HepG2 (cell line): ENCODE data around the gene TNNI3. TPM values are rescaled to one million over a fixed set of nuclear protein-coding genes. Genes with fewer than 3 reads are reported as not detected.

Source experiments
- ARID2 ChIP-seq: sonication (generic); formaldehyde crosslinking; IDR thresholded peaks from 2 replicates; pipeline ENCODE4 v1.8.1; 2022; ENCODE audit warnings: mild to moderate bottlenecking, missing genetic modification reagents, borderline replicate concordance
- BATF2 ChIP-seq: sonication (generic); formaldehyde crosslinking; IDR thresholded peaks from 2 replicates; pipeline ENCODE4 v1.8.0; 2022; ENCODE audit warnings: mild to moderate bottlenecking, missing genetic modification reagents, moderate library complexity
- DNMT1 ChIP-seq: sonication (generic); formaldehyde crosslinking; IDR thresholded peaks from 2 replicates; pipeline ENCODE4 v1.5.1; 2020; ENCODE audit warnings: mild to moderate bottlenecking, missing genetic modification reagents
- ELF1 ChIP-seq: sonication (generic); formaldehyde crosslinking; IDR thresholded peaks from 2 replicates; pipeline ENCODE4 v1.4.0; 2020; ENCODE audit warnings: missing genetic modification reagents
- FOXC1 ChIP-seq: sonication (generic); formaldehyde crosslinking; IDR thresholded peaks from 2 replicates; pipeline ENCODE4 v1.8.0; 2022; ENCODE audit warnings: mild to moderate bottlenecking, missing genetic modification reagents, borderline replicate concordance
- HNF4A ChIP-seq: sonication (generic); formaldehyde crosslinking; IDR thresholded peaks from 2 replicates; pipeline ENCODE4 v1.4.0; 2020; ENCODE audit warnings: missing genetic modification reagents
- NFYC ChIP-seq: IDR thresholded peaks from 2 replicates; pipeline ENCODE4 v1.6.1; 2016; ENCODE audit warnings: missing genetic modification reagents, missing compliant biosample characterization
- PAF1 ChIP-seq: IDR thresholded peaks from 2 replicates; pipeline ENCODE4 v1.6.1; 2016; ENCODE audit warnings: missing genetic modification reagents, missing compliant biosample characterization
- U2AF2 ChIP-seq: fragments of 200-400 bp; formaldehyde crosslinking; IDR thresholded peaks from 2 replicates; pipeline ENCODE4 v1.6.1; 2017; ENCODE audit warnings: low read depth, mild to moderate bottlenecking, low read length
- ZNF230 ChIP-seq: sonication (generic); formaldehyde crosslinking; IDR thresholded peaks from 2 replicates; pipeline ENCODE4 v1.4.0; 2020; ENCODE audit warnings: mild to moderate bottlenecking, missing genetic modification reagents
- ZNF235 ChIP-seq: sonication (generic); formaldehyde crosslinking; IDR thresholded peaks from 2 replicates; pipeline ENCODE4 v1.8.1; 2023; ENCODE audit warnings: mild to moderate bottlenecking, missing genetic modification reagents, borderline replicate concordance
- ZNF296 ChIP-seq: sonication (generic); formaldehyde crosslinking; conservative IDR thresholded peaks from 2 replicates; pipeline ENCODE4 v1.5.0; 2020; ENCODE audit warnings: mild to moderate bottlenecking, missing genetic modification reagents
- polyA plus RNA-seq, 8 experiments: library from polyadenylated mRNA; depleted of rRNA in 3 of 8; stranded (reverse) in 7 of 8; unstranded in 1 of 8; fragments of >200 nt; fragmentation: Illumina TruSeq in 4 of 8; extraction: Trizol in 4 of 8; gene quantifications; 2 replicates each; pipeline versions ENCODE4 v1.2.1 to v1.2.3, GENCODE V29; 2011 to 2016; ENCODE audit warnings: low read depth in 4 of 8, missing spikeins in 1 of 8, mixed read lengths in 1 of 8; ENCODE audit not compliant: insufficient read depth in 1 of 8
- total RNA-seq, 5 experiments: library from RNA; depleted of rRNA; stranded (reverse); fragments of >200 nt; fragmentation: Illumina TruSeq; extraction: Trizol; gene quantifications; 2 replicates each; pipeline ENCODE4 v1.2.3, GENCODE V29; 2016; ENCODE audit warnings: low read depth in 1 of 5
- TF ChIP-seq, protein P1 (sequence below): sonication (generic); formaldehyde crosslinking; IDR thresholded peaks from 2 replicates; pipeline ENCODE4 v1.5.0; 2020; ENCODE audit warnings: missing genetic modification reagents, mild to moderate bottlenecking, borderline replicate concordance
- TF ChIP-seq, protein P2 (sequence below): sonication (generic); formaldehyde crosslinking; IDR thresholded peaks from 2 replicates; pipeline ENCODE4 v1.4.0; 2020; ENCODE audit warnings: mild to moderate bottlenecking, missing genetic modification reagents
- TF ChIP-seq, protein P3 (sequence below): sonication (generic); formaldehyde crosslinking; IDR thresholded peaks from 2 replicates; pipeline ENCODE4 v1.4.0; 2020; ENCODE audit warnings: low read depth, mild to moderate bottlenecking, missing genetic modification reagents
- TF ChIP-seq, protein P4 (sequence below): sonication (generic); formaldehyde crosslinking; IDR thresholded peaks from 2 replicates; pipeline ENCODE4 v1.5.0; 2020; ENCODE audit warnings: mild to moderate bottlenecking, missing genetic modification reagents
- TF ChIP-seq, protein P5 (sequence below): sonication (generic); formaldehyde crosslinking; IDR thresholded peaks from 2 replicates; pipeline ENCODE4 v1.8.0; 2022; ENCODE audit warnings: missing genetic modification reagents, mild to moderate bottlenecking, moderate library complexity, borderline replicate concordance
- TF ChIP-seq, protein P6 (sequence below): sonication (generic); formaldehyde crosslinking; IDR thresholded peaks from 2 replicates; pipeline ENCODE4 v1.5.1; 2020; ENCODE audit warnings: mild to moderate bottlenecking, missing genetic modification reagents, borderline replicate concordance

The TNNI3 gene
- total and polyA plus RNA-seq, 2 of the 13 experiments (the other 11 are each of a cell fraction or from before 2014, with no cell fraction given), result 3.5 to 3.7 TPM

- TF ChIP-seq, protein P1, sequence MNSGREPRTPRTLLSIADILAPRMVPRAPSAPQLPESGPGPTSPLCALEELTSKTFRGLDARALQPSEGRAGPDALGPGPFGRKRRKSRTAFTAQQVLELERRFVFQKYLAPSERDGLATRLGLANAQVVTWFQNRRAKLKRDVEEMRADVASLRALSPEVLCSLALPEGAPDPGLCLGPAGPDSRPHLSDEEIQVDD, result no peak; the same call in 1 of the 2 replicates
- TF ChIP-seq, protein P2, sequence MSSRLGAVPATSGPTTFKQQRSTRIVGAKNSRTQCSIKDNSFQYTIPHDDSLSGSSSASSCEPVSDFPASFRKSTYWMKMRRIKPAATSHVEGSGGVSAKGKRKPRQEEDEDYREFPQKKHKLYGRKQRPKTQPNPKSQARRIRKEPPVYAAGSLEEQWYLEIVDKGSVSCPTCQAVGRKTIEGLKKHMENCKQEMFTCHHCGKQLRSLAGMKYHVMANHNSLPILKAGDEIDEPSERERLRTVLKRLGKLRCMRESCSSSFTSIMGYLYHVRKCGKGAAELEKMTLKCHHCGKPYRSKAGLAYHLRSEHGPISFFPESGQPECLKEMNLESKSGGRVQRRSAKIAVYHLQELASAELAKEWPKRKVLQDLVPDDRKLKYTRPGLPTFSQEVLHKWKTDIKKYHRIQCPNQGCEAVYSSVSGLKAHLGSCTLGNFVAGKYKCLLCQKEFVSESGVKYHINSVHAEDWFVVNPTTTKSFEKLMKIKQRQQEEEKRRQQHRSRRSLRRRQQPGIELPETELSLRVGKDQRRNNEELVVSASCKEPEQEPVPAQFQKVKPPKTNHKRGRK (CRISPR knock-in tag), result no peak
- TF ChIP-seq BATF2 (no peak), NFYC (CRISPR knock-in tag) (no peak), U2AF2 (no peak), FOXC1 (CRISPR knock-in tag) (peak; percentile 93), PAF1 (CRISPR knock-in tag) (0 out of 2 replicates have a peak, but pooled peaks have one; percentile 55), ELF1 (CRISPR knock-in tag) (no peak), ZNF296 (CRISPR knock-in tag) (peak; percentile 89), ARID2 (CRISPR knock-in tag) (0 out of 2 replicates have a peak, but pooled peaks have one; percentile 85), DNMT1 (no peak), ZNF230 (CRISPR knock-in tag) (no peak), ZNF235 (CRISPR knock-in tag) (no peak; the same call in 1 of the 2 replicates), HNF4A (CRISPR knock-in tag) (peak; percentile 90)
- TF ChIP-seq, protein P3, sequence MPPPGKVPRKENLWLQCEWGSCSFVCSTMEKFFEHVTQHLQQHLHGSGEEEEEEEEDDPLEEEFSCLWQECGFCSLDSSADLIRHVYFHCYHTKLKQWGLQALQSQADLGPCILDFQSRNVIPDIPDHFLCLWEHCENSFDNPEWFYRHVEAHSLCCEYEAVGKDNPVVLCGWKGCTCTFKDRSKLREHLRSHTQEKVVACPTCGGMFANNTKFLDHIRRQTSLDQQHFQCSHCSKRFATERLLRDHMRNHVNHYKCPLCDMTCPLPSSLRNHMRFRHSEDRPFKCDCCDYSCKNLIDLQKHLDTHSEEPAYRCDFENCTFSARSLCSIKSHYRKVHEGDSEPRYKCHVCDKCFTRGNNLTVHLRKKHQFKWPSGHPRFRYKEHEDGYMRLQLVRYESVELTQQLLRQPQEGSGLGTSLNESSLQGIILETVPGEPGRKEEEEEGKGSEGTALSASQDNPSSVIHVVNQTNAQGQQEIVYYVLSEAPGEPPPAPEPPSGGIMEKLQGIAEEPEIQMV, result peak; percentile 61; the same call in 1 of the 2 replicates
- TF ChIP-seq, protein P4, sequence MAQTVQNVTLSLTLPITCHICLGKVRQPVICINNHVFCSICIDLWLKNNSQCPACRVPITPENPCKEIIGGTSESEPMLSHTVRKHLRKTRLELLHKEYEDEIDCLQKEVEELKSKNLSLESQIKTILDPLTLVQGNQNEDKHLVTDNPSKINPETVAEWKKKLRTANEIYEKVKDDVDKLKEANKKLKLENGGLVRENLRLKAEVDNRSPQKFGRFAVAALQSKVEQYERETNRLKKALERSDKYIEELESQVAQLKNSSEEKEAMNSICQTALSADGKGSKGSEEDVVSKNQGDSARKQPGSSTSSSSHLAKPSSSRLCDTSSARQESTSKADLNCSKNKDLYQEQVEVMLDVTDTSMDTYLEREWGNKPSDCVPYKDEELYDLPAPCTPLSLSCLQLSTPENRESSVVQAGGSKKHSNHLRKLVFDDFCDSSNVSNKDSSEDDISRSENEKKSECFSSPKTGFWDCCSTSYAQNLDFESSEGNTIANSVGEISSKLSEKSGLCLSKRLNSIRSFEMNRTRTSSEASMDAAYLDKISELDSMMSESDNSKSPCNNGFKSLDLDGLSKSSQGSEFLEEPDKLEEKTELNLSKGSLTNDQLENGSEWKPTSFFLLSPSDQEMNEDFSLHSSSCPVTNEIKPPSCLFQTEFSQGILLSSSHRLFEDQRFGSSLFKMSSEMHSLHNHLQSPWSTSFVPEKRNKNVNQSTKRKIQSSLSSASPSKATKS, result no peak
- TF ChIP-seq, protein P5, sequence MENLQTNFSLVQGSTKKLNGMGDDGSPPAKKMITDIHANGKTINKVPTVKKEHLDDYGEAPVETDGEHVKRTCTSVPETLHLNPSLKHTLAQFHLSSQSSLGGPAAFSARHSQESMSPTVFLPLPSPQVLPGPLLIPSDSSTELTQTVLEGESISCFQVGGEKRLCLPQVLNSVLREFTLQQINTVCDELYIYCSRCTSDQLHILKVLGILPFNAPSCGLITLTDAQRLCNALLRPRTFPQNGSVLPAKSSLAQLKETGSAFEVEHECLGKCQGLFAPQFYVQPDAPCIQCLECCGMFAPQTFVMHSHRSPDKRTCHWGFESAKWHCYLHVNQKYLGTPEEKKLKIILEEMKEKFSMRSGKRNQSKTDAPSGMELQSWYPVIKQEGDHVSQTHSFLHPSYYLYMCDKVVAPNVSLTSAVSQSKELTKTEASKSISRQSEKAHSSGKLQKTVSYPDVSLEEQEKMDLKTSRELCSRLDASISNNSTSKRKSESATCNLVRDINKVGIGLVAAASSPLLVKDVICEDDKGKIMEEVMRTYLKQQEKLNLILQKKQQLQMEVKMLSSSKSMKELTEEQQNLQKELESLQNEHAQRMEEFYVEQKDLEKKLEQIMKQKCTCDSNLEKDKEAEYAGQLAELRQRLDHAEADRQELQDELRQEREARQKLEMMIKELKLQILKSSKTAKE (CRISPR knock-in tag), result peak; percentile 83; the same call in 1 of the 2 replicates
- TF ChIP-seq, protein P6, sequence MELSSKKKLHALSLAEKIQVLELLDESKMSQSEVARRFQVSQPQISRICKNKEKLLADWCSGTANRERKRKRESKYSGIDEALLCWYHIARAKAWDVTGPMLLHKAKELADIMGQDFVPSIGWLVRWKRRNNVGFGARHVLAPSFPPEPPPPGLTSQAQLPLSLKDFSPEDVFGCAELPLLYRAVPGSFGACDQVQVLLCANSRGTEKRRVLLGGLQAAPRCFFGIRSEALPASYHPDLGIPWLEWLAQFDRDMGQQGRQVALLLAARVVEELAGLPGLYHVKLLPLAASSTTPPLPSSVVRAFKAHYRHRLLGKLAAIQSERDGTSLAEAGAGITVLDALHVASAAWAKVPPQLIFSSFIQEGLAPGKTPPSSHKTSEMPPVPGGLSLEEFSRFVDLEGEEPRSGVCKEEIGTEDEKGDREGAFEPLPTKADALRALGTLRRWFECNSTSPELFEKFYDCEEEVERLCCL (CRISPR knock-in tag), result no peak
Observed at GRCh38 chr19:55206664-55207500, 49.4 kb upstream of the TNNI3 start (continued).
